IPS-20b (cell line): ENCODE measurements around the gene CSNK2A1.
A peak's percentile ranks its signal among the peaks of the same experiment; 100 is the strongest.

Experiments used
- H3K27ac ChIP-seq: one replicate; pipeline ENCODE4 v1.5.1; 2013; ENCODE audit warnings: low read length
- H3K27me3 ChIP-seq: 2 replicates; pipeline ENCODE4 v1.6.1; 2013; ENCODE audit warnings: mild to moderate bottlenecking, low read length, inconsistent platforms; ENCODE audit not compliant: insufficient read depth
- H3K36me3 ChIP-seq: 2 replicates; pipeline ENCODE4 v1.6.1; 2013; ENCODE audit warnings: low read depth, mild to moderate bottlenecking, inconsistent platforms, low read length, moderate library complexity; ENCODE audit not compliant: insufficient read depth
- H3K4me1 ChIP-seq: 2 replicates; pipeline ENCODE4 v1.6.1; 2013; ENCODE audit warnings: mild to moderate bottlenecking, control low read depth, inconsistent platforms, low read length, moderate library complexity; ENCODE audit not compliant: insufficient read depth
- H3K4me3 ChIP-seq: 2 replicates; pipeline ENCODE4 v1.5.1; 2013; ENCODE audit warnings: mild to moderate bottlenecking, low read length, inconsistent platforms
- H3K9ac ChIP-seq: 2 replicates; pipeline ENCODE4 v1.6.1; 2013; ENCODE audit warnings: low read depth, mild to moderate bottlenecking, inconsistent platforms, low read length, moderate library complexity
- H3K9me3 ChIP-seq: 2 replicates; pipeline ENCODE4 v1.6.1; 2013; ENCODE audit warnings: mild to moderate bottlenecking, low read depth, low read length, inconsistent platforms; ENCODE audit not compliant: insufficient read depth

Gene CSNK2A1

GRCh38 chr20:561437-562231 is 18.0 kb upstream of the CSNK2A1 start:
- H3K9me3 ChIP-seq, result no peaks in the 10 kb centered on the region
- H3K4me3 ChIP-seq, result no peak overlapping the region
- H3K9ac ChIP-seq, result no peak overlapping the region

GRCh38 chr20:560680-561079 is 17.1 kb upstream of the CSNK2A1 start:
- no peaks in the 10 kb centered on the region for H3K4me1 ChIP-seq
- no peak overlapping the region for H3K4me3 ChIP-seq
- no peaks in the 10 kb centered on the region for H3K9me3 ChIP-seq
- no peaks in the 10 kb centered on the region for H3K36me3 ChIP-seq
- H3K27ac ChIP-seq, result no peak overlapping the region
- no peak overlapping the region for H3K9ac ChIP-seq
- no peaks in the 10 kb centered on the region for H3K27me3 ChIP-seq

More at GRCh38 chr20:561437-562231, 18.0 kb upstream of the CSNK2A1 start:
- Histone ChIP-seq H3K27ac (no peak overlapping the region), H3K36me3 (no peaks in the 10 kb centered on the region), H3K4me1 (no peaks in the 10 kb centered on the region), H3K27me3 (no peaks in the 10 kb centered on the region)

DNA sequence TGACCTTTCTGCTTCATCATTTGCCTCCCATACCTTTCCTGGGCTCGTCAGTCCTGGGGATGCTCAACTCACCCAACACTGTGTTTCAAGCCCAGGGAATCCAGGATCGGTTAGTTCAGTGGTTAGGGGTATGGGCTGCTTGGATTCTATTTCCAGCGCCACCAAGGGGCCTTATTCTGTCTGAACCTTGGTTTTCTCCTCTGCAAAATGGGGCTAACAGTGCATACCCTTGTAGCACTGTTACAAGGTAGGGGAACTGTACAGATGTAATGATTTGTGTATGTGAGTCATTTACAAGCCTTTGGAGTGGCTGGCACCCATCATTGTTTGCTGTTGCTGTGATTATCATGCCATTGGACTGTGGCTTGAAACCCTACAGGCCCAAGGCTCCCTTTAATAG is 14.5 kb upstream of the CSNK2A1 start:
- no peak overlapping the region for H3K9ac ChIP-seq
- H3K36me3 ChIP-seq, result no peaks in the 10 kb centered on the region
- no peaks in the 10 kb centered on the region for H3K4me1 ChIP-seq
- H3K27ac ChIP-seq, result no peak overlapping the region
- H3K27me3 ChIP-seq, result no peaks in the 10 kb centered on the region
- H3K4me3 ChIP-seq, result no peak overlapping the region
- H3K9me3 ChIP-seq, result no peaks in the 10 kb centered on the region

GRCh38 chr20:556984-557383 is 13.4 kb upstream of the CSNK2A1 start:
- Histone ChIP-seq H3K27ac (no peak overlapping the region), H3K9ac (no peak overlapping the region), H3K36me3 (no peaks in the 10 kb centered on the region), H3K4me1 (no peaks in the 10 kb centered on the region), H3K27me3 (no peaks in the 10 kb centered on the region), H3K9me3 (no peaks in the 10 kb centered on the region), H3K4me3 (no peak overlapping the region)

GRCh38 chr20:555976-556385 is 12.4 kb upstream of the CSNK2A1 start:
- Histone ChIP-seq H3K9me3 (no peaks in the 10 kb centered on the region), H3K36me3 (no peaks in the 10 kb centered on the region), H3K27ac (no peak overlapping the region), H3K9ac (no peak overlapping the region), H3K4me3 (no peak overlapping the region), H3K27me3 (peaks cover 7% of the 10 kb centered on the region; the same call in 1 of the 2 replicates), H3K4me1 (no peaks in the 10 kb centered on the region)

GRCh38 chr20:550611-551010 is 7.0 kb upstream of the CSNK2A1 start:
- Histone ChIP-seq H3K36me3 (no peaks in the 10 kb centered on the region), H3K27ac (no peak overlapping the region)

DNA sequence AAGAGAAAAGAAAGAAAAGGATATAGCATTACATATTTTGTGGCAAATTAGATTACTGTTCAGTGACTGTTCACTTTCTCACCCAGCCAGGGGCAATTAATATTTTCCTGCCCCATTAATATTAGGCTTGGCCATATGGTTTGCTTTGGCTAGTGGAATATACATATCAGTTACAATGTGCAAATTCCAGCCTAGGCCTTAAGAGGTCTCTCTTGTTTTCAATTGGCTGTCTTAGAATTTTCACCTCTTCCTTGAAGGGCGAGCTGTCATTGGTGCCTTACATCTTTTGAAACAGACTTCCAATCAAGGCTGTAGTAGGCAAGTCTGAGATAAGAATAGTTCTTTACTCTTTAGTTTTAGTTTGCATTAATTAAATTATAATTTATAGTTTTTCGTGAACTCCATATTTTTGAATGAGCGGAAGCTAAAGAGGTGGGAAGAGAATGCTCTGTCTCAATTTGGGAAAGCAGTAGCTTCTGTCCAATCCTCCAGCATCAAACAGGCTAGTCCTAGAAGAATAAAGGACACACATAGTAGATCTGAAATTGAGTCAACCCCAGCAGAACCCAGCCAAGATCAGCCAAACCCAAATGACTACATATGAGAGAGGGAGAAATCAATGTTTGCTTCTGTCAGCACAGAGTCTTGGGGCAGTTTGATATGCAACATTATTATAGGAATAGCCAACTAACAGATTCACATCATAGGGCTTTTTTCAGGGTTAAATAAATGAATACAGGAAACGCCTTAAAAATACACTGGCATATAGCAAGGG is 6.3 kb upstream of the CSNK2A1 start:
- Histone ChIP-seq H3K9me3 (no peaks in the 10 kb centered on the region), H3K27me3 (peaks cover 32% of the 10 kb centered on the region), H3K4me1 (no peaks in the 10 kb centered on the region), H3K27ac (no peak overlapping the region), H3K4me3 (no peak overlapping the region), H3K9ac (no peak overlapping the region), H3K36me3 (no peaks in the 10 kb centered on the region)

More at GRCh38 chr20:550611-551010, 7.0 kb upstream of the CSNK2A1 start:
- no peaks in the 10 kb centered on the region for H3K4me1 ChIP-seq
- H3K9me3 ChIP-seq, result no peaks in the 10 kb centered on the region
- no peak overlapping the region for H3K4me3 ChIP-seq
- H3K9ac ChIP-seq, result no peak overlapping the region
- peaks cover 25% of the 10 kb centered on the region for H3K27me3 ChIP-seq

GRCh38 chr20:548906-549305 is 5.3 kb upstream of the CSNK2A1 start:
- Histone ChIP-seq H3K4me1 (peaks cover 5% of the 10 kb centered on the region), H3K36me3 (no peaks in the 10 kb centered on the region), H3K9ac (no peak overlapping the region), H3K27me3 (peaks cover 35% of the 10 kb centered on the region), H3K9me3 (no peaks in the 10 kb centered on the region), H3K4me3 (no peak overlapping the region), H3K27ac (no peak overlapping the region)

- Histone ChIP-seq H3K9me3 (no peaks in the 10 kb centered on the region), H3K27ac (no peak overlapping the region), H3K9ac (no peak overlapping the region), H3K4me3 (no peak overlapping the region), H3K4me1 (peaks cover 5% of the 10 kb centered on the region), H3K27me3 (peaks cover 35% of the 10 kb centered on the region), H3K36me3 (no peaks in the 10 kb centered on the region)
Observed at GRCh38 chr20:547394-547793, 3.8 kb upstream of the CSNK2A1 start.

DNA sequence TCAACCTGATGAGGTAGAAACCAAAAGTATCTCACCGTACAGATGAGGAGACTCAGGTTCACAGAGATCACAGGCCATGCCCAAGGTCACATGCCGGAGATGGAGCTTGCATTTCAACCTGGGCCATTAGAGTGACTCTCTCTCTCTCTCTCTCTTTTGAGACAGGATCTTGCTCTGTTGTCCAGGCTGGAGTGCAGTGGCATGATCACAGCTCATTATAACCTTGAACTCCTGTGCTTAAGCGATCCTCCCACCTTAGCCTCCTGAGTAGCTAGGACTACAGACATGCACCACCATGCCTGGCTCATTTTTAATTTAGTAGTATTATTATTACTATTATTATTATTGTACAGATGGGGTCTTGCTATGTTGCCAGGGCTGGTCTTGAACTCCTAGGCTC is 2.8 kb upstream of the CSNK2A1 start:
- H3K9me3 ChIP-seq, result no peaks in the 10 kb centered on the region
- H3K27ac ChIP-seq, result no peak overlapping the region
- peaks cover 31% of the 10 kb centered on the region for H3K27me3 ChIP-seq
- no peak overlapping the region for H3K9ac ChIP-seq
- H3K4me1 ChIP-seq, result peaks cover 11% of the 10 kb centered on the region
- H3K4me3 ChIP-seq, result no peak overlapping the region
- H3K36me3 ChIP-seq, result no peaks in the 10 kb centered on the region

- H3K9me3 ChIP-seq, result no peaks in the 10 kb centered on the region
- H3K9ac ChIP-seq, result peak overlapping the region; percentile 99; the same call in 1 of the 2 replicates
- H3K27ac ChIP-seq, result peak overlapping the region; percentile 96
- peaks cover 29% of the 10 kb centered on the region for H3K4me1 ChIP-seq
- peaks cover 7% of the 10 kb centered on the region; the same call in 1 of the 2 replicates for H3K36me3 ChIP-seq
- peak overlapping the region; percentile 89 for H3K4me3 ChIP-seq
- peaks cover 27% of the 10 kb centered on the region for H3K27me3 ChIP-seq
Observed at GRCh38 chr20:544153-544725, 649 bp upstream of the CSNK2A1 start.
